Neuron (in vitro differentiated cells): ENCODE measurements around the gene FHIT.

Source experiments
- H2AFZ ChIP-seq: one replicate; pipeline ENCODE4 v1.6.1; 2013; ENCODE audit warnings: low read depth, mild to moderate bottlenecking, inconsistent platforms, low read length, moderate library complexity
- H3K27me3 ChIP-seq: one replicate; pipeline ENCODE4 v1.6.1; 2013; ENCODE audit warnings: low read length; ENCODE audit not compliant: insufficient read depth
- H3K36me3 ChIP-seq: one replicate; pipeline ENCODE4 v1.6.1; 2013; ENCODE audit warnings: low read length; ENCODE audit not compliant: insufficient read depth
- H3K4me1 ChIP-seq: one replicate; pipeline ENCODE4 v1.6.1; 2013; ENCODE audit warnings: low read length; ENCODE audit not compliant: insufficient read depth
- H3K4me3 ChIP-seq: 2 replicates; pipeline ENCODE4 v1.5.1; 2013; ENCODE audit warnings: mild to moderate bottlenecking, low read length, moderate library complexity
- H3K9me3 ChIP-seq: one replicate; pipeline ENCODE4 v1.6.1; 2013; ENCODE audit warnings: low read length

Gene FHIT

DNA sequence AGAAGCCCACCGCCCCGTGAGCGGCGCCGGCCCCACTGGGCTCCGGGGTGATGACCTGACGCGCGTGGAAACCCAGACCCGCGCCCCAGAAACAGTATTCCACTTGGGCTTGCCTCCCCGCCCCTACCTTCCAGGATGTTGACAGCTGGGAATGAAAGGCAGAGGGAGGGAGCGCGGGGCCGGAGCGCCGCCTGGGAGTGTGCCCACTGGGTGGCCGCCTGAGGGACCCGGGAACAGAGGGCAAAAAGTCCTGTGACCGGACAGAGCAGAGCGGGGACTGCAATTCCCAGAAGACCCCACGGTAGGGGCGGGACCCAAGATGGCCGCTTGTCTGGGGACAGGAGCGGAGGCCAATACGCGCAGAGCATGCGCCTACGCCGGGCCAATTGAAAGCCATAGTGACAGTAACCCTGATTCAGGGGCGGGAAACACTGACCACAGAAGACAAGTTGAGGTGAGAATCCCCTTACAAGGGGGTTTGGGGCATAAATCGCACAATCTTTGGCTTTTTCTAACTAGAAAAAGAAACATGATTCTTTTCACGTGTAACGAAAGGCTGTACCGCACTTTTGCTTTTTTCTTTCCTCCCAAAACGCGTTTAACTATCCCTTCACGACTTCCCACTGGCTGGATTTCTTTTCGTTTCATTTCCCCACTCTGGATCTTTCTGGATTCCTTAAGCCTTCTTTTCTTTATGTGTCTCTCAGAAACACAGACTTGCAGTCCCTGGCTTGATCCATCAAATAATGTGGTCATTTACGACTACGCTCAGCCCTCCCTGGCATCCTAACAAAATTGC lies at the start of gene FHIT:
TSS of gene FHIT (minus strand) at position 279 of the 799 bp plus-strand sequence.
- peak within 1 kb of the TSS; percentile 97 for H2AFZ ChIP-seq
- no peaks in the 10 kb centered on the region for H3K36me3 ChIP-seq
- peaks cover 9% of the 10 kb centered on the region for H3K4me1 ChIP-seq
- peak within 1 kb of the TSS; percentile 65 for H3K4me3 ChIP-seq
- H3K9me3 ChIP-seq: no peaks in the 10 kb centered on the region
- H3K27me3 ChIP-seq: no peaks in the 10 kb centered on the region

DNA sequence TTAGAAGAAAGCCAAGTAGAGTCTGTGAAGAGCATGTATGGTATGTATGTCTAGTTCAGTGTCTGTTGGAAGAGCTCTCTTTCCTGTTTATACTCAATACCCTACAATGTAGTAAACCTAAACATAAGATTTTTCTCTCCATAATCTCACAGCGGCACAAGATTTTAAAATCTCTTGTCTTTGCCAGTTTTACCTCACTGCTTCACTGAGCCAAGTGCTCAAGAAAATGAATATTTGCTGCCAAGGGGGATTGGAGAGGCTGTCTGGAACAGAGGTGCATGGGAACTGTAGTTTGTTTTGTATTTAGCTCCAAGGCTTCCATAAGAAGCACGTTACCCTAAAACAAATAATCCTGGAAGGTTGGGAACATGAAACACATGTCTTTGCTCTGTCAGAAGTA lies 49.5 kb upstream of the FHIT start:
- H3K27me3 ChIP-seq: no peaks in the 10 kb centered on the region
- H3K9me3 ChIP-seq: no peaks in the 10 kb centered on the region
- no peak overlapping the region for H2AFZ ChIP-seq
- H3K4me3 ChIP-seq: no peak overlapping the region
- H3K36me3 ChIP-seq: no peaks in the 10 kb centered on the region
- no peaks in the 10 kb centered on the region for H3K4me1 ChIP-seq

DNA sequence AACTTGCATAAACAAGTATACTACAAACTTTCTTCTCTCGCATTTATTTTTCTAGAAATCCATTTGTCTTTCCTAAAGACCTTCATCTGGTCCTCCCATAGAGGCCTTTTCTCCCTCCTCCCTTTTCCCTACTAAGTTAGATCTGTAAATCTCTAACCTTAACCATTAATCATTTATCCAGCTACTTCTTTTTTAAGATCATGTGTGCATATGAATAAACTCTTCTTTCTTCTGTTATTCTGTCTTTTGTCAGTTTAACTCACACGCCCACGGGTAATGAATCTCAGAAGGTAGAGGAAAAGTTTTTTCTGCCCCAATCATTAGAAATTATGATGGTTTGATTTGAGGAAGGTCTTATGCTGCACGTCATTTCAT lies 48.7 kb upstream of the FHIT start:
- Histone ChIP-seq H3K36me3 (no peaks in the 10 kb centered on the region), H3K4me3 (no peak overlapping the region), H3K4me1 (no peaks in the 10 kb centered on the region)

DNA sequence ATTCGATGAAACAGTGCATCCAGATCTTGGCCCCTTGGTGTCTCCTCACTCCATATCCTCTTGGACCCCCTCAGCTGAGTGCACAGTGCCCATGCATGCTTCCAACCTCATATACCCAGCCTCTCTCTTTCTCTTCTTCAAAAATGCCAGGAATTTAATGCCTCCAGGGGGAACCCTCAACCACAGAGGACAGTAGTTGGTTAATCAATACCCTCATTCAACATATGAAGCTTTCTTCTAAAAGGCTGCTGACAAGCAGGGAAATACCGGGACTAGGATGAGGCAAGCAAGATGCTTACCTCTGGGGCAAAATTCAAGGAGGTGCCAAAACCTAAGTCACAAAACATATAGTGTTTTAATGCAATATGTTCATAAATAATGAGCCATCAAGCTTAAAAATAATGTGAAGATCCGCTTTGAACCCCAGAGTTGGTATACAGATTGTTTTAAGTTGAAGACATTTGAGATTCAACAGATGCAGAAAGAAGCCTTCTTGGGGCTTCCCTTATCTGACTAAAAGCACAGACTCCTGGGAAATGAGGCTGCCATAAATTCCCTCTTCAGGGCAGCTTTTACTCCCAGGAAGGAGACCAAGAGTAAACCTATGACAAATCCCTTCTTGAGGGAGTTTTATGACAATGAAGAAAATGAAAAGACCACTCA lies 48.2 kb upstream of the FHIT start:
- H3K4me1 ChIP-seq: no peaks in the 10 kb centered on the region
- H3K36me3 ChIP-seq: no peaks in the 10 kb centered on the region
- H2AFZ ChIP-seq: no peak overlapping the region
- H3K4me3 ChIP-seq: no peak overlapping the region
- H3K27me3 ChIP-seq: no peaks in the 10 kb centered on the region
- H3K9me3 ChIP-seq: no peaks in the 10 kb centered on the region

More for the DNA sequence above, 48.7 kb upstream of the FHIT start:
- H3K9me3 ChIP-seq: no peaks in the 10 kb centered on the region
- H3K27me3 ChIP-seq: no peaks in the 10 kb centered on the region
- H2AFZ ChIP-seq: no peak overlapping the region

DNA sequence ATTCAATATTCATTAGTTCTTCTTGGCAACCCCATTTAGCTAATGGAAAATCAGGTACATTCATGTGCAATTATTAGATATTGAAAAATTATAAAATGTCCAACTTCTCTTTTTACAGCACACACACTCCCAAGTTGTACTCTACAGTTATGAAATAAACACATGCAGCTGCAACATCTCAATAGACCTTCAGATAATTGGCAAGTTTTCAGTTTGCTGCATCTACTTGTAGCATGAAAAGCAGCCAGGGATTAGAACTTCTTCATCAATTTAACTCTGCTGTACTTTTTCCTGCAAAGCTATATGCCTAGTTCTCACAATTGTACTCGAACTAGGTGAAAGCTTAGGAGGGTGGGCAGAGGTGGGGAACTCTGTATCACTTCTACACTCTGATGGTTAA lies 46.6 kb upstream of the FHIT start:
- no peak overlapping the region for H3K4me3 ChIP-seq
- no peak overlapping the region for H2AFZ ChIP-seq
- no peaks in the 10 kb centered on the region for H3K36me3 ChIP-seq
- H3K27me3 ChIP-seq: no peaks in the 10 kb centered on the region
- no peaks in the 10 kb centered on the region for H3K9me3 ChIP-seq
- H3K4me1 ChIP-seq: no peaks in the 10 kb centered on the region

DNA sequence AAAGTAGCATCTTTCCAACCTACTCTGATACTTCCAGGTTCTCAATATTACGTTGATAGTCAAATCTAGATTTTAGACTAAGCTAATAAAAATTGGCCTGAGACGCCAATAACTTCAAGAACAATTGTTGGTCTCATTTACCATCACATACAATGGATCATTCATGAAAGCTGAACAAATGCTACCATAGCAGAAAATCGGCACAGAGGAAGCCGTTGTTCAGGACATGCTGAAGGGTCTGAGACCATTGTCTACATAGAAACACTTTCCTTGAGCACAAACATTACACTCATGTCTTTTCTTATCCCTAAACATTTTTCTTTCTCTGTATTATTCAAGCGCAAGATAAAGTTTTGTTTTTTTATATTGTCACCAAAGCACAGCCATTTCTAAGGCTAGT lies 37.2 kb upstream of the FHIT start:
- no peak overlapping the region for H3K4me3 ChIP-seq
- H2AFZ ChIP-seq: no peak overlapping the region
- H3K9me3 ChIP-seq: no peaks in the 10 kb centered on the region
- H3K27me3 ChIP-seq: no peaks in the 10 kb centered on the region
- H3K4me1 ChIP-seq: no peaks in the 10 kb centered on the region
- H3K36me3 ChIP-seq: no peaks in the 10 kb centered on the region

DNA sequence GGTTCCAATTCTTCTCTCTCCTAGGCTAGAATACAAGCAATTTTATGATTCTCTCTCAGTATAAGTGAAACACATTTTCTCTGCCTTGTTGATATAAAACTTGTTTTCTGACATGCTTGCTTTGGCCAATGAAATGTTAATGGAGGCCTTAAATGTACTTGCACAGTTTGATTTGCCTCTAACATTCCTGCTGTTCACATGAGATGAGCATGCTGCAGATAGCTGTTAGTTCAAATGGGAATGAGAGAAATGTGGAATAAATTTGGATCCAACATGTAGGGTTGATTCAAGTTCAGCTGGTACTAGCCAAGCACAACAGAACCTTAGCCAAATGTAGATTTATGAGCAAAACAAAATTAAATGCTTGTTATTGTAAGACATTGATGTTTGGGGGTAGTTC lies 32.6 kb upstream of the FHIT start:
- no peak overlapping the region for H3K4me3 ChIP-seq
- H3K4me1 ChIP-seq: no peaks in the 10 kb centered on the region
- no peaks in the 10 kb centered on the region for H3K9me3 ChIP-seq
- H3K36me3 ChIP-seq: no peaks in the 10 kb centered on the region
- no peaks in the 10 kb centered on the region for H3K27me3 ChIP-seq
- no peak overlapping the region for H2AFZ ChIP-seq

DNA sequence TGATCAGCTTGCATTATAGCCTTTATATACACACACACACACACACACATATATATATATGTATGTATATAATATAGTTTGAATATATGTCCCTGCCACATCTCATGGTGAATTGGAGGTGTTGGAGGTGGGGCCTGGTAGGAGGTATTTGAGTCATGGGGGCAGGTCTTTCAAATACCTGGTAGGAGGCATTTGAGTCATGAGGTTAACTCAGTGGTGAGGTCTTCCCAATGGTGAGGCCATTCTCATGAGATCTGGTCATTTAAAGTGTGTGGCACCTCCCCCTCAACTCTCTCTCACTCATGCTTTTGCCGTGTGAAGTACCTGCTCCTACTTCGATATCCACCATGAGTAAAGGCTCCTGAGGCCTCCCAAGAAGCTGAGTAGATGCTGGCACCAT lies 27.5 kb upstream of the FHIT start:
- Histone ChIP-seq H2AFZ (no peak overlapping the region), H3K27me3 (no peaks in the 10 kb centered on the region), H3K4me3 (no peak overlapping the region), H3K4me1 (no peaks in the 10 kb centered on the region), H3K36me3 (no peaks in the 10 kb centered on the region), H3K9me3 (no peaks in the 10 kb centered on the region)

DNA sequence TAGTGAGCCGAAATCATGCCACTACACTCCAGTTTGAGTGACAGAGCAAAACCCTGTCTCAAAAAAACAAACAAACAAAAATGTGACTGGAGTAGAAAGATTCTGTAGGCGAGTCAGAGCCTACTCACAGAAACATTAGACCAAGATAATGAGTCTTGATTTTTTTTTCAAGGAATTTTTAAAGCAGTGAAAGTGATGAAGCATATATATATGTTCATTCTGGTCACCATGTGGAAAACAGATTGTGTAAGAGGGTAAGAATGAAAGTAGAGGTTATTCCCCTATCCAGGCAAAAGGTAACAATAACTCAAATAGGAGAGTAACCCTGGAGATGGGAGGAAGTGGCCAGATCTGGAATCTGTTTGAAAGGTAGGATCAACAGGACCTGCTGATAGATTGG lies 26.2 kb upstream of the FHIT start:
- Histone ChIP-seq H2AFZ (no peak overlapping the region), H3K27me3 (no peaks in the 10 kb centered on the region), H3K36me3 (no peaks in the 10 kb centered on the region), H3K4me1 (no peaks in the 10 kb centered on the region), H3K4me3 (no peak overlapping the region), H3K9me3 (no peaks in the 10 kb centered on the region)

DNA sequence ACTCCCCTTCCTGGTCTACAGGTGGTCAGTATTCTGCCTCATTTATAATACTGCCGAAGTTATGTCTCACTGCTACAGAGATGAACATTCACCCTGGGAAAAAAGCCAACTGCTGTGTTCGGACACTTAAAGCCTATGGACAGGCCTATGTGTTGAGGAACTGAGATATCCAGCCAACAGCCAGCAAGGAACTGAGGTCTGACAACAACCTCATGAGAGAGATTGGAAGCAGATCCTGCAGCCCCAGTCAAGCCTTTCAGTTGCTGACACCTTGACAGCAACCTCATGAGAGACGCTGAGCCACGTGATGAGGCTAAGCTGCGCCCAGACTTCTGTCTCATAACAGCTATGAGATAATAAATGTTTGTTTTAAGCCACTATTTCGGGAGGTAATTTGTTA lies 18.2 kb upstream of the FHIT start:
- Histone ChIP-seq H3K36me3 (no peaks in the 10 kb centered on the region), H3K4me3 (no peak overlapping the region), H3K27me3 (no peaks in the 10 kb centered on the region), H2AFZ (no peak overlapping the region), H3K4me1 (no peaks in the 10 kb centered on the region), H3K9me3 (no peaks in the 10 kb centered on the region)

DNA sequence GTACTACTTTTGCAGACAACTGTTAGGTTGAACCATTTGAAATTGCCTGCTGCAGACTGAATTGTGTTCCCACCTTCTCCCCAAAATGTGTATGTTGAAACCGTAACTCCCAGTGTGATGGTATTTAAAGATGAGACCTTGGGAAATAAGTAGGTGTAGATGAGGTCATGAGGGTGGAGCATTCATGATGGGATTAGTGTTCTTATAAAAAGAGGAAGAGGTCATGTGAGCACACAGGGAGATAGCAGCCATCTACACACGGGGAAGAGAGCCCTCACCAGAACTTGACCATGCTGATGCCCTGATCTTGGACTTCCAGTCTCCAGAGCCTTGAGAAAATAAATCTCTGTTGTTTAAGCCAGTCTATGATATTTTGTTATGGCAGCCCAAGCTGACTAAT lies 17.4 kb upstream of the FHIT start:
- H3K36me3 ChIP-seq: no peaks in the 10 kb centered on the region
- no peaks in the 10 kb centered on the region for H3K9me3 ChIP-seq
- no peaks in the 10 kb centered on the region for H3K4me1 ChIP-seq

DNA sequence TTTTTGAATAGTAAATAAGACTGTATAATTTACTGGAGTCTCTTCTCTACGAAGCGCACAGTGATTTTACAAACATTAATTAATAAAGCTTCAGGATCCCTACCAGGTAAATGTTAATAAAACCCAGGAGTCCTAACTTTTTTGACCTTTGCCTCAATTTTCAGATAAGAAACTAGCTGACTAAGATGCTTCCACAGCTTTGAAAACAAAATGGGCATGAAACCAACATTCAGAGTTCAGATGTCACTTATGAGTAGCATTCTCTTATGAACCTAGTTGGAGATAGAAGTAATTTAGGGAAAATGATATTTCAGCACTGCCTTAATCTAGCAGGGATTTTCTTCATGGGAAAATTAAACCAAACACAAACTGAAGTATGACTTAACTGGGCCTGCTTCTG lies 13.0 kb upstream of the FHIT start:
- Histone ChIP-seq H3K9me3 (no peaks in the 10 kb centered on the region), H3K4me3 (no peak overlapping the region), H3K4me1 (no peaks in the 10 kb centered on the region), H3K27me3 (no peaks in the 10 kb centered on the region), H2AFZ (no peak overlapping the region), H3K36me3 (no peaks in the 10 kb centered on the region)

More for the DNA sequence above, 17.4 kb upstream of the FHIT start:
- Histone ChIP-seq H3K27me3 (no peaks in the 10 kb centered on the region), H3K4me3 (no peak overlapping the region), H2AFZ (no peak overlapping the region)

DNA sequence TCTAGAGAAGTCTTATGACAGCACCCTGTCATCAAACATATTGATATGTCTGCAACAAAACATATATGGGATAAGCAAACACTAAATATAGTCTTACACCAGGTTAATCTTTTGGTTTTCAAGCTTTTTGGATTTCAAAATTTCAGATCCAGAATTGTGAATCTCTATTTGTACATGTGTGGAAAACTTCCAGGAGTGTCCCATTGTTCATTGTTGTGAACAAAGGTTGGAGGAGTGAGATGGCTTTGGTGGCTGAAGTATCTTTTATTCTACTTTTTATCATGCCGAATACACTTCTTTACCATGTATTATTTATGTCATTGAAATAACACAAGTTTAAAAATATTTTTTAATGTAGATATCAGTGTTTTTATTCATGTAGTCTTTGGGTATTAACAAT lies 5.9 kb upstream of the FHIT start:
- Histone ChIP-seq H3K27me3 (no peaks in the 10 kb centered on the region), H2AFZ (no peak overlapping the region), H3K36me3 (no peaks in the 10 kb centered on the region), H3K4me1 (peaks cover 4% of the 10 kb centered on the region), H3K4me3 (no peak overlapping the region), H3K9me3 (no peaks in the 10 kb centered on the region)

DNA sequence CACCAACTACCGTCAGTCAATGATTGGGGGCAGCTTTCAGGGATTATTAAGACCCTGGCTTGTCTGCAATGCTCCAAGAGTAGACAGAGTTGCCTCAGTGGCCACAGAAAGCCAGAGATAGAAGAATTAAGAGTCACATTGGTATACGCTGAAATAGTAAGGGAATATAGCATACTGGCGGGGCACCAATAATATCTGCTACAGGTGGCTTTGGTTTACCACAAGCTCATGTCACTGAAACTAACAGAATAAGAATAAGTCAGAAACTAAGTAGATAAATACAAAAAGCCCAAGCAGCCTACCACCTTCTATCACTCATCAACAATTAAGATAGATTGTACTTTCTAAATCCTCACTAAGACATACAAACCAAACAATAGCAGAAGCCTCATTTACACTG lies 2.5 kb upstream of the FHIT start:
- Histone ChIP-seq H3K27me3 (no peaks in the 10 kb centered on the region), H3K4me1 (peaks cover 5% of the 10 kb centered on the region), H2AFZ (no peak overlapping the region), H3K4me3 (no peak overlapping the region), H3K9me3 (no peaks in the 10 kb centered on the region), H3K36me3 (no peaks in the 10 kb centered on the region)
